Loucy (cell line): Measurements from ENCODE around the gene MIEN1.

Source experiments
- H2AFZ ChIP-seq: fragments of 200-600 bp; sonication (generic); 2 replicates; pipeline ENCODE4 v1.6.0; 2016; ENCODE audit warnings: antibody characterized with exemption, mild to moderate bottlenecking, low read length, moderate library complexity
- H3F3A ChIP-seq: fragments of 200-600 bp; 2 replicates; pipeline ENCODE4 v1.6.0; 2016; ENCODE audit warnings: antibody characterized with exemption, low read depth, mild to moderate bottlenecking
- H3K27me3 ChIP-seq: fragments of 200-600 bp; sonication (generic); 2 replicates; pipeline ENCODE4 v1.6.1; 2014; ENCODE audit warnings: low read length, mild to moderate bottlenecking; ENCODE audit not compliant: insufficient read depth, poor library complexity, severe bottlenecking
- H3K36me3 ChIP-seq: fragments of 200-600 bp; sonication (generic); 2 replicates; pipeline ENCODE4 v1.6.1; 2016; ENCODE audit warnings: low read length; ENCODE audit not compliant: insufficient read depth
- H3K4me1 ChIP-seq: fragments of 200-600 bp; sonication (generic); 2 replicates; pipeline ENCODE4 v1.5.1; 2014; ENCODE audit warnings: low read length, mild to moderate bottlenecking; ENCODE audit not compliant: insufficient read depth, poor library complexity, severe bottlenecking
- H3K4me2 ChIP-seq: fragments of 200-600 bp; sonication (generic); 2 replicates; pipeline ENCODE4 v1.6.0; 2014; ENCODE audit warnings: antibody characterized with exemption, low read length, low read depth, mild to moderate bottlenecking; ENCODE audit not compliant: poor library complexity, severe bottlenecking
- H3K4me3 ChIP-seq: fragments of 200-600 bp; sonication (generic); 2 replicates; pipeline ENCODE4 v1.5.1; 2014; ENCODE audit warnings: low read length, mild to moderate bottlenecking, mixed read lengths; ENCODE audit not compliant: poor library complexity, severe bottlenecking
- H3K79me2 ChIP-seq: fragments of 200-600 bp; sonication (generic); 2 replicates; pipeline ENCODE4 v1.6.1; 2014; ENCODE audit warnings: low read length; ENCODE audit not compliant: insufficient read depth
- H3K9ac ChIP-seq: fragments of 200-600 bp; sonication (generic); 2 replicates; pipeline ENCODE4 v1.6.0; 2014; ENCODE audit warnings: mild to moderate bottlenecking, low read depth, low read length, moderate library complexity; ENCODE audit not compliant: poor library complexity, severe bottlenecking
- H3K9me2 ChIP-seq: fragments of 200-600 bp; sonication (generic); replicated peaks from 2 replicates; pipeline ENCODE4 v1.6.1; 2016; ENCODE audit warnings: low read depth, low read length, mixed read lengths
- H3K9me3 ChIP-seq: fragments of 200-600 bp; sonication (generic); 2 replicates; pipeline ENCODE4 v1.6.1; 2014; ENCODE audit warnings: mild to moderate bottlenecking, antibody characterized with exemption, low read length, low read depth; ENCODE audit not compliant: insufficient read depth
- H4K20me1 ChIP-seq: fragments of 200-600 bp; sonication (generic); 2 replicates; pipeline ENCODE4 v1.6.0; 2014; ENCODE audit warnings: antibody characterized with exemption, low read length, mild to moderate bottlenecking; ENCODE audit not compliant: insufficient read depth, poor library complexity, severe bottlenecking
- CTCF ChIP-seq: fragments of 200-600 bp; sonication (generic); conservative IDR thresholded peaks from 2 replicates; pipeline ENCODE4 v1.5.1; 2014; ENCODE audit warnings: mild to moderate bottlenecking, antibody characterized with exemption, low read length
- EZH2phosphoT487 ChIP-seq: fragments of 200-600 bp; IDR thresholded peaks from 2 replicates; pipeline ENCODE4 v1.6.1; 2018; ENCODE audit warnings: antibody characterized with exemption, mild to moderate bottlenecking, moderate library complexity, borderline replicate concordance

Gene MIEN1

DNA sequence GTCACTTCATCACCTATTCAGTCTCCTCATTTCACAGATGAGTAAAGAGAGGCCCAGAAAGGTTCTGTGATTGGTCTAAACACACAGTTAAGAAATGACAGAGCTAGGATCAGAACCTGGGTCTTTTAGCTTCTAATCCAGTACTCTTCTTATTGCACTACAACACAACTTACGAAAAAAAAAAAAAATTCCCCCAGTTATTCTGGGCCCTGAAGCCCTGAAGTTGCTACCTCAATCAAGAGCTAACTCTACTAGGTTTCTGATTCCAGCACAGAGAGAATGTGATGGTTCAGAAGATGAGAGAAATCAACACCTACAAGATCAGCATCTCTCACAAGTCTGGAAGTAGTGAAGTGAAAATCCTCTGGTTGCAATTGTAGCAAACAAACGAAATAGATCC, 44.7 kb upstream of the MIEN1 start:
- Histone ChIP-seq H3K79me2 (no peaks in the 10 kb centered on the region), H3F3A (0 out of 2 replicates have a peak, but pooled peaks cover 4% of the 10 kb centered on the region)

GRCh38 chr17:39774047-39774446, 43.7 kb upstream of the MIEN1 start:
- Histone ChIP-seq H3K4me1 (peaks cover 25% of the 10 kb centered on the region), H3K36me3 (no peaks in the 10 kb centered on the region), H3F3A (0 out of 2 replicates have a peak, but pooled peaks cover 4% of the 10 kb centered on the region), H3K9ac (no peak overlapping the region), H4K20me1 (no peaks in the 10 kb centered on the region), H3K27me3 (peaks cover 27% of the 10 kb centered on the region), H3K4me2 (no peak overlapping the region), H2AFZ (no peak overlapping the region), H3K9me2 (no peaks in the 10 kb centered on the region), H3K4me3 (no peak overlapping the region), H3K79me2 (no peaks in the 10 kb centered on the region), H3K9me3 (no peaks in the 10 kb centered on the region)
- TF ChIP-seq CTCF (no peak), EZH2phosphoT487 (no peak)

More for the DNA sequence above, 44.7 kb upstream of the MIEN1 start:
- peaks cover 16% of the 10 kb centered on the region for H3K4me1 ChIP-seq
- H3K4me2 ChIP-seq = no peak overlapping the region
- no peak overlapping the region for H3K4me3 ChIP-seq
- peaks cover 34% of the 10 kb centered on the region for H3K27me3 ChIP-seq
- H3K36me3 ChIP-seq = no peaks in the 10 kb centered on the region
- TF ChIP-seq CTCF (no peak), EZH2phosphoT487 (no peak)
- H3K9ac ChIP-seq = no peak overlapping the region
- no peak overlapping the region for H2AFZ ChIP-seq
- no peaks in the 10 kb centered on the region for H3K9me3 ChIP-seq
- H3K9me2 ChIP-seq = no peaks in the 10 kb centered on the region
- H4K20me1 ChIP-seq = no peaks in the 10 kb centered on the region

DNA sequence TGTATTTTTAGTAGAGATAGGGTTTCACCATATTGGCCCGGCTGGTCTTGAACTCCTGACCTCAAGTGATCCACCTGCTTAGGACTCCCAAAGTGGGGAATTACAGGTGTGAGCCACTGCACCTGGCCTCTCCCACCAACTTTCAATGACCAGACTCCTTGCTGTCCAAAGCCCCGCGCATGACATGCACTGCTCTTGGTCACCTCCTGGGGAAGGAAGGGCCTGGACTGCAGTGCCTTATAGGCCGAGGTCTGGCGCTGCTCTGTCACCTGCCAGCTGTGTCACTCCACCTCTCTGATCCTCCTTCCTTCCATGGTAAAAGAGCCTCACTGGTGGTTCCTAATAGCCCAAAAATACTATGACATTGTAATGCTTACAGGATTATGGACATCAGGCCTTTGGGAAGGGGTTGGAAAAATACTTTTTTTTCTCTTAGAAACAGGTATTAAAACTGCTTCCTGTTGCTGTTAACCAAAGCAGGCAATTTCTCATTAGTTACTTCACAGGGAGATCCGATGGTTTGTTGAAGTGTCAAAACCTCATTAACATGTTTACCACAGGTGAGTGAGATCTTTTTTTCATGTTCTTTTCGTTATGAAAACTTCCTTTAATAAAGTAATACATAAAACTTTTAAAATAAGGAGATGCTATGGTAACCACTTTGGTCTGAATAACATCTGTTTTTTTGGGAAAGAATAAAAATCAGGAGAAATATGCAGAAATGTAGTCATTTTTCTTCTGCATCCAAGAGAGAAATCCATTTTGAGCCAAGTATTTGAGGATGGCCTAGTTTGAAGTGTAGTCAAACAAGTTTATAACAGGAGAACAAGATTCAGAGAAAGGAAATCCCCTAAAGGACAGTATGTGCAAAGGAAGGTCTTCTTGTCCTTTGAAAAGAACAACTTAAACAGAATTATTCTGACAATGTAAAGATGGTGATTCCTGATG, 42.9 kb upstream of the MIEN1 start:
- Histone ChIP-seq H3K9me3 (no peaks in the 10 kb centered on the region), H3K4me1 (peaks cover 25% of the 10 kb centered on the region), H3K79me2 (no peaks in the 10 kb centered on the region), H4K20me1 (no peaks in the 10 kb centered on the region), H3F3A (0 out of 2 replicates have a peak, but pooled peaks cover 4% of the 10 kb centered on the region), H3K36me3 (no peaks in the 10 kb centered on the region), H2AFZ (no peak overlapping the region), H3K9me2 (no peaks in the 10 kb centered on the region), H3K27me3 (peaks cover 27% of the 10 kb centered on the region), H3K9ac (no peak overlapping the region), H3K4me3 (no peak overlapping the region), H3K4me2 (no peak overlapping the region)
- no peak for TF ChIP-seq EZH2phosphoT487
- TF ChIP-seq CTCF = no peak
